Gastroesophageal sphincter (tissue), 3 donors: ENCODE results near the gene FAM219B.
"Not testable (repeated sequence)": the region's sequence is repeated elsewhere in the genome, so short reads cannot be mapped to it uniquely, and the experiment has no call there.

Experiments used
- POLR2A ChIP-seq, 2 donors: fragments of 450-650 bp; IDR thresholded peaks; one replicate each; pipeline ENCODE4 v1.6.1; 2017; ENCODE audit warnings: antibody characterized with exemption in 2 of 2, mild to moderate bottlenecking in 2 of 2, moderate library complexity in 1 of 2
- TF ChIP-seq, protein P1 (sequence below), 4 experiments: fragments of 200-600 bp in 2 of 4; fragments of 450-650 bp in 2 of 4; sonication (generic) in 1 of 4; IDR thresholded peaks; one replicate each; pipeline ENCODE4 v1.5.1; 2017 to 2019; ENCODE audit warnings: antibody characterized with exemption in 4 of 4, mild to moderate bottlenecking in 2 of 4, moderate library complexity in 2 of 4

DNA sequence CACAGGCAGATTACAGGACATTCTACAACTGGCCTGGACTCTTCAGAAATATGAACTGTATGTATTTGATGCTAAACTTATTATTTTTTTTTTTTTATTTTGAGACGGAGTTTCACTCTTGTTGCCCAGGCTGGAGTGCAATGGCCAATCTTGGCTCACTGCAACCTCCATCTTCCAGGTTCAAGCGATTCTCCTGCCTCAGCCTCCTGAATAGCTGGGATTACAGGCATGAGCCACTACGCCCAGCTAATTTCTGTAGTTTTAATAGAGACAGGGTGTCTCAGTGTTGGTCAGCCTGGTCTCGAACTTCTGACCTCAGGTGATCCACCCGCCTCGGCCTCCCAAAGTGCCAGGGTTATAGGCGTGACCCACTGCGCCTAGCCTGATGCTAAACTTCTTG lies 7.1 kb upstream of the FAM219B start:
- TF ChIP-seq, protein P1, sequence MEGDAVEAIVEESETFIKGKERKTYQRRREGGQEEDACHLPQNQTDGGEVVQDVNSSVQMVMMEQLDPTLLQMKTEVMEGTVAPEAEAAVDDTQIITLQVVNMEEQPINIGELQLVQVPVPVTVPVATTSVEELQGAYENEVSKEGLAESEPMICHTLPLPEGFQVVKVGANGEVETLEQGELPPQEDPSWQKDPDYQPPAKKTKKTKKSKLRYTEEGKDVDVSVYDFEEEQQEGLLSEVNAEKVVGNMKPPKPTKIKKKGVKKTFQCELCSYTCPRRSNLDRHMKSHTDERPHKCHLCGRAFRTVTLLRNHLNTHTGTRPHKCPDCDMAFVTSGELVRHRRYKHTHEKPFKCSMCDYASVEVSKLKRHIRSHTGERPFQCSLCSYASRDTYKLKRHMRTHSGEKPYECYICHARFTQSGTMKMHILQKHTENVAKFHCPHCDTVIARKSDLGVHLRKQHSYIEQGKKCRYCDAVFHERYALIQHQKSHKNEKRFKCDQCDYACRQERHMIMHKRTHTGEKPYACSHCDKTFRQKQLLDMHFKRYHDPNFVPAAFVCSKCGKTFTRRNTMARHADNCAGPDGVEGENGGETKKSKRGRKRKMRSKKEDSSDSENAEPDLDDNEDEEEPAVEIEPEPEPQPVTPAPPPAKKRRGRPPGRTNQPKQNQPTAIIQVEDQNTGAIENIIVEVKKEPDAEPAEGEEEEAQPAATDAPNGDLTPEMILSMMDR (IDR thresholded peaks at IDR 0.05), result not testable (repeated sequence)
- not testable (repeated sequence) for TF ChIP-seq POLR2A (IDR thresholded peaks at IDR 0.05)
